Esophagus muscularis mucosa (tissue), 4 donors: ENCODE measurements around the gene MGARP. TPM values are rescaled to one million over a fixed set of nuclear protein-coding genes. Genes with fewer than 3 reads are reported as not detected.
A peak's percentile ranks its signal among the peaks of the same experiment; 100 is the strongest.

Experiments
- DNase-seq: peaks from one replicate; pipeline ENCODE4 v3.0.0-alpha.2; 2017; ENCODE audit errors: extremely low spot score
- H3K27ac ChIP-seq, 4 donors: fragments of 200-600 bp; sonication (generic); replicated peaks in 1 of 4; 1 replicate in 3 of 4; 2 replicates in 1 of 4; pipeline ENCODE4 v1.5.1; 2016 to 2019; ENCODE audit warnings: mild to moderate bottlenecking in 1 of 4
- H3K27me3 ChIP-seq, 4 donors: fragments of 200-600 bp; sonication (generic); one replicate each; pipeline versions ENCODE4 v1.5.1 to v1.6.0; 2016 to 2019
- H3K36me3 ChIP-seq, 4 donors: fragments of 200-600 bp; sonication (generic); one replicate each; pipeline ENCODE4 v1.5.1; 2016 to 2019
- H3K4me1 ChIP-seq, 4 donors: fragments of 200-600 bp; sonication (generic); one replicate each; pipeline ENCODE4 v1.5.1; 2016 to 2019
- H3K4me3 ChIP-seq, 4 donors: fragments of 200-600 bp; sonication (generic); 1 replicate in 2 of 4; 2 replicates in 2 of 4; pipeline ENCODE4 v1.5.1; 2016 to 2019; ENCODE audit warnings: mild to moderate bottlenecking in 4 of 4, moderate library complexity in 1 of 4
- H3K9me3 ChIP-seq, 4 donors: fragments of 200-600 bp; sonication (generic); 1 replicate in 3 of 4; 2 replicates in 1 of 4; pipeline ENCODE4 v1.5.1; 2016 to 2019
- EP300 ChIP-seq: sonication (generic); formaldehyde crosslinking; IDR thresholded peaks from one replicate; pipeline ENCODE4 v1.6.1; 2017; ENCODE audit warnings: antibody characterized with exemption
- POLR2A ChIP-seq: fragments of 450-650 bp; IDR thresholded peaks from one replicate; pipeline ENCODE4 v1.6.1; 2017; ENCODE audit warnings: antibody characterized with exemption, moderate library complexity, mild to moderate bottlenecking, low read depth
- POLR2AphosphoS5 ChIP-seq, 2 donors: sonication (generic); formaldehyde crosslinking; IDR thresholded peaks; one replicate each; pipeline ENCODE4 v1.6.1; 2017; ENCODE audit warnings: antibody characterized with exemption in 2 of 2
- WGBS: methylation state at CpG from one replicate; pipeline ENCODE4 v1.1.5; 2018; 5-methylcytosine and 5-hydroxymethylcytosine counted together
- intact Hi-C: fragments of 100-400 bp; cut with DNase I; formaldehyde crosslinking; loops from one replicate; pipeline ENCODE4 v1.15.1; 2023
- total RNA-seq, 4 donors: library from RNA; depleted of rRNA; stranded (reverse); fragments of >200 nt; gene quantifications; one replicate each; pipeline versions ENCODE4 v1.1.0 to v1.2.1, GENCODE V29; 2016
- TF ChIP-seq, protein P1 (sequence below), 3 experiments: fragments of 200-600 bp in 2 of 3; fragments of 450-650 bp in 1 of 3; sonication (generic) in 2 of 3; IDR thresholded peaks; one replicate each; pipeline ENCODE4 v1.5.1; 2017 to 2019; ENCODE audit warnings: antibody characterized with exemption in 3 of 3, mild to moderate bottlenecking in 2 of 3, moderate library complexity in 1 of 3

MGARP gene
- total RNA-seq, 4 donors from 2014 or later, result 2.0 to 4.3 (median 3.4) TPM

DNA sequence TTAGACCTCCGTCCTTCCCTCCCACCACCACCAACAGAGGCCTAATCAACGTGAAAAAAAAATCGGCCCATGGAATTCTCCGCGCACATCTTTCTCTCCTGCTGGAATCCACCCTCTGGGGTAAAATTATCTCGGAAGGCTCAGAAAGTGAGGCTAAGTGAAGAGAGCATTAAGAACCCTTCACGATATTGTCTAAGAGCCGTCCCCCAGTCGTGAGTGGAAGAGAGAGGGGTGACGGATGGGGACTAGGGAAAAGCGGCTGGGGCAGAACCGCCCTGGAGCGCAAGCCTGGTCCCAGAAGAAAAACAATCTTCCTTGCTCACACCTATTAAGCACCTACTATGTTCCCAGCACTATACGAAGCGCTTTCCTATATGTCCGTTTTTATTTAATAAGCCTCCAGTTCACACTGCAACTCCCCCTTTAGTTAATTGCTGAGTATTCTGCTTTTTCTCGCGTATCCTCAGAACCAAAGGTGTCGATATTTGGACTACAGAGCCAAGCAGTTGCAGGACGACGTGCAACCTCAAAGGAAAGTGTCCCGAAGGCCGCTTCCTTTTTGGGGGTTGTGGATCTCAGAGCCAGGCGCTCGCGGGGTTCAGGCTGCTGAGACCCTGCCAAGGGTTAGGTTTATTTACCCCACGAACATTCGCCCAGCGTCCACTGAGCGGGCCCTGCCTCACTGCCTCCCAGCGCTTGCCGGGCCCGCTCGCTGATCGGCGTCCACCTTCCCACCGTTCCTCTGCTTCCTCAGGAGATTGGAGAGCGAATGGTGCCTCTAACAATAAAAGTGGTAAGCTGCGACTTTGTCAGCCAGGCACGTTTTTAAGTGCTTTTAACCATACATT, 889 bp downstream of the MGARP start:
- H3K4me3 ChIP-seq, result peak overlapping the region; percentile 53 to 62 (median 58)
- H3K9me3 ChIP-seq, result no peaks in the 10 kb centered on the region
- H3K27ac ChIP-seq, result peak overlapping the region in 1 of 4 donors; percentile 65
- H3K36me3 ChIP-seq, result no peaks in the 10 kb centered on the region
- WGBS, result 38% methylated on average over 31 of the region's 40 CpGs
- intact Hi-C loops, result no loop called here
- H3K4me1 ChIP-seq, result peaks cover 0 to 17% (median 16%) of the 10 kb centered on the region in 4 donors
- TF ChIP-seq, protein P1, sequence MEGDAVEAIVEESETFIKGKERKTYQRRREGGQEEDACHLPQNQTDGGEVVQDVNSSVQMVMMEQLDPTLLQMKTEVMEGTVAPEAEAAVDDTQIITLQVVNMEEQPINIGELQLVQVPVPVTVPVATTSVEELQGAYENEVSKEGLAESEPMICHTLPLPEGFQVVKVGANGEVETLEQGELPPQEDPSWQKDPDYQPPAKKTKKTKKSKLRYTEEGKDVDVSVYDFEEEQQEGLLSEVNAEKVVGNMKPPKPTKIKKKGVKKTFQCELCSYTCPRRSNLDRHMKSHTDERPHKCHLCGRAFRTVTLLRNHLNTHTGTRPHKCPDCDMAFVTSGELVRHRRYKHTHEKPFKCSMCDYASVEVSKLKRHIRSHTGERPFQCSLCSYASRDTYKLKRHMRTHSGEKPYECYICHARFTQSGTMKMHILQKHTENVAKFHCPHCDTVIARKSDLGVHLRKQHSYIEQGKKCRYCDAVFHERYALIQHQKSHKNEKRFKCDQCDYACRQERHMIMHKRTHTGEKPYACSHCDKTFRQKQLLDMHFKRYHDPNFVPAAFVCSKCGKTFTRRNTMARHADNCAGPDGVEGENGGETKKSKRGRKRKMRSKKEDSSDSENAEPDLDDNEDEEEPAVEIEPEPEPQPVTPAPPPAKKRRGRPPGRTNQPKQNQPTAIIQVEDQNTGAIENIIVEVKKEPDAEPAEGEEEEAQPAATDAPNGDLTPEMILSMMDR (IDR thresholded peaks at IDR 0.05), result no peak
- DNase-seq, result no peak
- H3K27me3 ChIP-seq, result peaks cover 0 to 3% (median 0%) of the 10 kb centered on the region in 4 donors

DNA sequence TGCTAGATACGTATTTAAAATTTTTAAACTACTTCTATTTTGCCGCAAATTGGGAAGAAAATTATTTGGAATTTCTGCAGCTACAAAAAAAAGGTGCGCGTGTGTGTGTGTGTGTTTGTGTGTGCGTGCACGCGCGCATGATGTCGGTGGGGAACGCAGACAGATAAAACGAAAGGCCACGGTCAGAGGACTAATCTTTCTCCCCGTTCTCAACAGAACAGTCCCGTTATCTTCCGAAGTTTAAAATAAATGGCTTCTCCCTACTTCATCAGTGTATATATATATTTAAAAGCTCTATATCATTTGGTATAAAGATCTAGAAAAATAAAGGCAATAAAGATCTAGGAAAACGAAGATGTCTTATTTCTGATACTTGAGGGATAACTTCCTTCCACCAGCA, 1.5 kb downstream of the MGARP start:
- H3K4me3 ChIP-seq, result peak overlapping the region in 3 of 4 donors; percentile 53 to 62 (median 56)
- intact Hi-C loops, result no loop called here
- no peak for DNase-seq

DNA sequence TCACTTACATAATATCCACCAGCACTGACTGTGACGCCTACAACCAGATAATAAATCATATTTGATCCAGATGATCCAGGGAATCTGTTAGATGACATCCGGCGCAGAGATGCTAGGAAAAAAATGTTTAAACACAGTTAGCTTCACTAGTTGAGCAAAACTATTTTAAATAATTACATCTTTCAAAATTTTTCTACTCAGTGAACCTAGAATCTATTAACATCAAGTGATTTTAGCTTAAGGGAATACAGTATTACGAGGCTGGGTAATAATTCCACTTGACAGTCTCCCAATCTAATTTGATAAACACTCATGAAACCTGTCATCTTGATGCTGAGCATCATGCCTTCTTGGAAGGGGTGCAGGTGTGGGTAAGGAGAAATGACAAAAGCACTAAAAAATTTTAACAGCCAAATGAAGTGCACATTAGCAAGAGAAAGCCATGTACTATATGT, 4.7 kb downstream of the MGARP start:
- Histone ChIP-seq H3K36me3 (no peaks in the 10 kb centered on the region), H3K27ac (no peak overlapping the region), H3K4me1 (peaks cover 0 to 17% (median 14%) of the 10 kb centered on the region in 4 donors), H3K9me3 (no peaks in the 10 kb centered on the region), H3K27me3 (peaks cover 0 to 3% (median 0%) of the 10 kb centered on the region in 4 donors), H3K4me3 (no peak overlapping the region)
- DNase-seq, result no peak
- intact Hi-C loops, result no loop called here
- TF ChIP-seq POLR2A, result no peak
- TF ChIP-seq POLR2AphosphoS5 (IDR thresholded peaks at IDR 0.05), result no peak
- no peak for TF ChIP-seq EP300
- WGBS, result 61% methylated on average over 4 of the region's 4 CpGs

More for the DNA sequence above, 1.5 kb downstream of the MGARP start:
- H3K27me3 ChIP-seq, result peaks cover 0 to 3% (median 0%) of the 10 kb centered on the region in 4 donors
- TF ChIP-seq EP300, result no peak
- TF ChIP-seq POLR2AphosphoS5 (IDR thresholded peaks at IDR 0.05), result no peak
- TF ChIP-seq, protein P1 (IDR thresholded peaks at IDR 0.05), result no peak
- TF ChIP-seq POLR2A, result no peak
- H3K36me3 ChIP-seq, result no peaks in the 10 kb centered on the region
- H3K27ac ChIP-seq, result no peak overlapping the region
- no peaks in the 10 kb centered on the region for H3K9me3 ChIP-seq
- H3K4me1 ChIP-seq, result peaks cover 0 to 17% (median 16%) of the 10 kb centered on the region in 4 donors
- 88% methylated on average over 16 of the region's 16 CpGs for WGBS

DNA sequence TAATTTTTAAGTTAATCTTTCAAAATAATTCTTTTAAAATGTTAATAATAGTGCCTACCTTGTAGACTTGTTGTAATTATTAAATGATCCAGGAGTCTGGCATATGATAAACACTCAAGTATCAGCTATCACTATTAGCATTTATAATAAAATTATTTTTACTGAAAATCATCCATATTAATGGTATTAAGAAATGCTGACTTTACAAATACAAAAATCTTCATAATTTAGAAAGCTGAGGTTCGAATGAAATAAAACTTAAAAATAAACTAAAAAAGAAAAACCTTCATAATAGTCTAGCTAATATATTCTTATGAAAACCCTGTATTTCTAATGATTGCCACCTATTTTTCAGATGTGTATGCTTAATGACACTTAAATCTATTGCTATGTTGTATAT, 5.2 kb downstream of the MGARP start:
- peaks cover 0 to 3% (median 0%) of the 10 kb centered on the region in 4 donors for H3K27me3 ChIP-seq
- no peak overlapping the region for H3K27ac ChIP-seq
- no peak for DNase-seq
- intact Hi-C loops, result no loop called here
- TF ChIP-seq EP300 (no peak), POLR2AphosphoS5 (IDR thresholded peaks at IDR 0.05) (no peak), POLR2A (no peak)
- TF ChIP-seq, protein P1 (IDR thresholded peaks at IDR 0.05), result no peak
- H3K4me3 ChIP-seq, result no peak overlapping the region
- 96% methylated on average over 1 of the region's 1 CpG for WGBS
- H3K36me3 ChIP-seq, result no peaks in the 10 kb centered on the region
- H3K4me1 ChIP-seq, result peaks cover 0 to 11% (median 9%) of the 10 kb centered on the region in 4 donors
- no peaks in the 10 kb centered on the region for H3K9me3 ChIP-seq

DNA sequence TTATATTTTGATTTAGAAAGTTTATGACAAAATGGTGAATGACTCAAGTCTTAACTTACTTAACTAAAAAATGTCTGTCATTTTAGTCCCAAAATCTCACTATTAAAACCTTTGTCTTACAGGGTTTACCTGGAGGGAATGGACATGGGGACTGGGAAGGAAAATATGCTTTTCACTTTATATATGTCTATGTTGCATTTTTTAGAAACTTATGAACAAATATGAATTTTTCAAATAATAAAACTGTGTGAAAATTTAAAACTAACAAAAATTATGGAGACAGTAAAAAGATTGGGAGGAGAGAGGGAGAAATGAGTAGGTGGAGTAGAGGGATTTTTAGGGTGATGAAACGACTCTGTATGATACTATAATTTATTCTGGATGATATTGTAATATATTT, 6.2 kb downstream of the MGARP start:
- H3K9me3 ChIP-seq, result no peaks in the 10 kb centered on the region
- intact Hi-C loops, result no loop called here
- H3K27ac ChIP-seq, result no peak overlapping the region
- H3K4me1 ChIP-seq, result peaks cover 0 to 2% (median under 1%) of the 10 kb centered on the region in 4 donors
- WGBS, result 87% methylated on average over 1 of the region's 1 CpG
- no peaks in the 10 kb centered on the region for H3K36me3 ChIP-seq
- H3K27me3 ChIP-seq, result peaks cover 0 to 1% (median 0%) of the 10 kb centered on the region in 4 donors
- DNase-seq, result no peak
- TF ChIP-seq, protein P1 (IDR thresholded peaks at IDR 0.05), result no peak
- TF ChIP-seq EP300 (no peak), POLR2A (no peak), POLR2AphosphoS5 (IDR thresholded peaks at IDR 0.05) (no peak)
- no peak overlapping the region for H3K4me3 ChIP-seq
